Renal pelvis (tissue), 4 donors: ENCODE results near the gene TACC2. TPM values are rescaled to one million over a fixed set of nuclear protein-coding genes. Genes with fewer than 3 reads are reported as not detected.

Experiments
- DNase-seq: peaks from one replicate; pipeline ENCODE4 v3.0.0-alpha.2; 2013
- polyA plus RNA-seq, 3 donors: library from polyadenylated mRNA; unstranded; fragments of 120-200 nt; gene quantifications; one replicate each; pipeline ENCODE4 v1.2.1, GENCODE V29; 2013; ENCODE audit not compliant: insufficient read length in 3 of 3

TACC2 gene
- polyA plus RNA-seq, 3 donors = 45.2 to 55.7 (median 51.4) TPM

- DNase-seq = no peak
These were observed 176.0 kb downstream of the TACC2 start for GRCh38 chr10:122164815-122165483.

GRCh38 chr10:122165484-122166276, 176.7 kb downstream of the TACC2 start:
- DNase-seq = no peak

DNA sequence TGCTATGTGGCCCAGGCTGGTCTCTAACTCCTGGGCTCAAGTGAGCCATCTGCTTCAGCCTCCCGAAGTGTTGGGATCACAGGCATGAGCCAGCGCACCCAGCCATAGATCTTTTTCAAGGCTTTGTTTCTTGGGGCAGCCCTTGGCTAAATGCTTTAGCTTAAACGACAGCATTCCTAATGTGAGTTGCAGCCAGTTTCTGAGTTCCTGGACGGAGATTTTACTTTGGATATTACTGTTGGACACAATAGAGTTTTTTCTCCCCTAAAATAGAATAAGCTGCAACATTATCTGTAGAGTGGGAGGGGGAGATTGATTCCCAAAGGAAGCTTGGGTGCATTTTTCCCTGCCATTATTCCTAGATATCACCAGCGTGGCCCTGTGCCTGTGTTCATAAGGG, 179.1 kb downstream of the TACC2 start:
- no peak for DNase-seq

GRCh38 chr10:122168598-122169394, 179.8 kb downstream of the TACC2 start:
- no peak for DNase-seq

DNA sequence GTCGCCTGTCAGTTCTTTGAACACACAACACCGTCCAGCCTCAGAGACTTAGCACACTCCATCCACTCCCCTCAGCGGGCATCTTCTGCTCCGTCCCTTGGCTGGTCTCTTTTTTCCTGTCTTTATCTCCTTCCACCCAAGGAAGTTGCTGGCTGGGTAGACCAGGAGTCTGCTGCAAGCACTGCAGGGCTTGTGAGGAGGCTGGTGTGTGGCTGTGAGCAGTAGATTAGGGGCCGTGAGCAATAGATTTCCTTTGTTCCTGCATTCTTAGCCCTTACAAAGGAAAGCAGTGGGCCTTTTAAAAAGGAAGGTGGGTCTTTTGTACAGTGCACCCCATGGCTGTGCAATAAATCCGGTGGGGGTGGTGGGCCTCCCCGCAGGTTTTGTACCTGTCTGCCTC, 181.8 kb downstream of the TACC2 start:
- DNase-seq = no peak

- no peak for DNase-seq
These were observed 182.5 kb downstream of the TACC2 start for GRCh38 chr10:122171302-122172075.

DNA sequence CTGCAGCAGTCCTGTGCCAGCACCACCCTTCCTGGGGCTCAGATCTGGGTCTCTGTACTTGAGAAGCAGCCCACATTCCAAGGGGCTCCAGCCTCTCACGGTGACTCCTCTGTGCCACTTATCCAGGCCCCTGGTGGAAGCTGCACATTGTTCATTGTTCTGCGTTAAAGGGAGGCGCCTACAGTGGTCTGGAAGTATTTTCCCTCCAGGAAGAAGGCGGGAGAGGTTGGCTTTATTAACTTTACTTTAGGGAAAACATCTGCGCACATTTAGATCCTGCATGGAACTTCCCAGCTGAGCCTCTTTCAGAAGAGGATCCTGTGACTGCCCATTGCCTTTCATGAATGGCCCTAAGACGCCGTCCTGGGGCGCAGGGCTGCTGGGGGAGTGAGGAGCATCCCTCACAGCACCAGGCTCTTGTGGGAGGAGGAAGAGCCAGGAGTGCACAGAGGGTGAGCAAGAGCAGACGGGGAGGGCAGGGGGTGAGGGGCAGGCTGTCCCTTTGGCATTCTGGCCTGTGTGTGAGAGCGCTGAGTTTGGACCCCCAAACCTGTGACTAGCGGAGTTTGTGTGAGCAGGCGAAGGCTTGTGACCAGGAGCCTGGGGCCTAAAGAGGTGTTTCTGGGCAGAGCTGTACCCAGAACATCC, 183.5 kb downstream of the TACC2 start:
- DNase-seq = no peak

DNA sequence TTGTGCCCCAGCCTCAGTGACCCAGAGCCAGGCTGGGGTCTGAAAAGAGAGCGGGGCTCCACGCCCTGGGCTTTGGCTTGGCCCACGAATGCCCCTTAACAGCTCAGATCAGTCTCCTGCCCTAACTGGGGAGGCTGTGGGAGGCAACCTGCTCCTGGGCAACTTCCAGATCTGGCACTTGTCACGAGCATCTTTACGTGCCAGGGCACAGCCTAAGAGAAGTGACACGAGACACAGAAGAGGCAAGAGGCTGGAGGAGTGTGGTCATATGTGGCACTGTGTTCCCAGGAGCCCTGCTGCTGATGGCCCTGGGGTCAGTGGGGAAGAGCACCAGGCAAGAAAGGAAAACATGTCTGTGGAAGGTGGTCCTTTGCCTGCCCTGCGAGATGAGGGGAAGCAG, 184.4 kb downstream of the TACC2 start:
- no peak for DNase-seq

- no peak for DNase-seq
These were observed 184.9 kb downstream of the TACC2 start for GRCh38 chr10:122173766-122174435.

DNA sequence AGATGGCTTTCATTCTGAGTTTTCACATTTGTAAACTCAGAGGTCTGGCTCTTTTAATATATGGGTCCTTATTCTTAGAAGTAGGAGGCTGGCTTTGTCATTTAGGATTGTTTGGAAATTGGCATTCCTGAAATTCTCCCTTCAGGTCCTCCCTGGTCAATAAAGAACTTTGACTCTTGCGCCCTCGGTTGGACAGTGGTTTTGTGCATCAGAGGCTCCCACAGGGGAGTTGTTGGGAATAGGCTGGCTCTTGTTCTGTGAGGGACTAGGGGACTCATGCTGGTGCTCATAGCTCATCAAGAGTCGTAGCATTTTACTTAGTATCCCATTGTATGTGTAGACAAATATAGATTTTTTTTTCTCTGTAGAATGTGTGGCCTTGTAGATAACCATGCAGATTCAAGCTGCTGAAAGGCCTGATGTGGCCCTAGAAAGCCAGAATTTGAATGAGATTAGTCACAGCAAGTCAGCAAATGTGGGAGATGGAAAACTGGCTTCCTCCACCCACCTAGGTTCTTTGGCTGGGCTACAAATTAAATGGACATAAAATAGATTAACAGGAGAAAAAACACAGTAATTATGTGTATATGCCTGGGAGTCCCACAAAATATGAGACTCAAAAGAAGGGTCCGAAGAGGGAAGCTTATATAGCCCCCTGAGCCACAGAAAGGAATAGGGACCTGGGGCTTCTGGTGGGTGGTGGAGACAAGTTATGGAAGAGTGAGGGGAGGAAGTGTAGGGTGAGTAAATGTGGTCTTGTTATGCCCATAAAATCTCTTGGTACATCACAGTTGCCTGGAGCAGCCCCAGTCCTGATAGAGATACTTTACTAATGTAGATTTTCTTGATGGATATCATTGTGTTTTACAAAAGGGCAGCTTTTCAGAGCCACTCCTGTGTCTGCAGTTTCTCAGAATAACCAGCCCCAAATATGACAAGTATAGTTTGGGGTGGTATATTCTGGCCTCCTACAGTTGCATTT, 187.6 kb downstream of the TACC2 start:
- no peak for DNase-seq

GRCh38 chr10:122178655-122179054, 189.7 kb downstream of the TACC2 start:
- no peak for DNase-seq

DNA sequence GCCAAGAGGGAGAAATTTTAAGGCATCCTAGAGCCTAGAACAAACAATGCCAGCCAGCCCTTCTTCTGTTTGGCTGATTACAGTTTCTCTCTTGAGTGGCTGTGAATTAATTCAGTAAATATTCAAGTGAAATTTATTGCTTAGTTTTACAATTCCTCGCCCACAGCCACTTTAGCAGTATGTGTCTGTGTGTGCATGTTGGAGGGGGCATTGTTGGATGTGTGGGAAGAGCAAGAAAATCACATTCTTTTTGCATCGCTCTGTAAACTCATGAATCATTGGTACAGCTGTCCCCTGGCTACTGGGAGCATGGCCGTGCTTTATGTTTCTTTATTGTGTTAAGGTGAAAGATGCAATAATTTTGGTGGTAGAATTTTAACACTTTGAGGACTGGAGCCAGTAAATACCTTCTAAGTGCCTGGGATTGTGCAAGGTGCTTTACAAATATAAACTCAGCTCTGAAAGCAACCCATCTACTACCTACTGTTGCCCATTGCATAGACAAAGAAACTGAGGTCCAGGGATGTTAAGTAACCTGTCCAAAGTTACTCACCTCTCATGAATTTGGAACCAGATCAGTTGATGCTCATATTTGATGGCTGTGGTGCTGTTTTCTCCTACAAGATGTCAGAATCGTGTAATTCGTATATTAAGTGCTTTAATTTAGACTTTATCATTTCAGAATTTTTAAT, 192.2 kb downstream of the TACC2 start:
- DNase-seq = no peak

- DNase-seq = no peak
These were observed 192.9 kb downstream of the TACC2 start for GRCh38 chr10:122181876-122182275.

DNA sequence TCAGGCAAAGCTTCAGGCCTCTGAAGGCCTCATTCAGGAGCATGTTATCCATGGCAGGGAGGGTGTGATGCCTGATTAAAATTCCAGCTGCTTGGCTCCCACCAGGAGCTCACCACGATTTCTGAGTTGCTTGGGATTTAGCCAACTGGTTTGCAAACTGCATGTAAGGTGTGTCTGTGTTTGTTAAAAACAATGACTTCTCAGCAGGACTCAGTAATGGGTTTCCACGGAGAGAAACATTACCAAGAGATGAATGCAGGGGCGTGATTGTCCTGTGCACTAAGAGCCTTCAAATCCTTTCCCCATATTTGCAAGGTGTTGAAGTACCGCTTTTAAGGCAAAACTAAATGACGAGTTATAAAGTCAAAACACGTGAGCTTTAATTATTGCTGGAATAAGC, 193.3 kb downstream of the TACC2 start:
- no peak for DNase-seq

DNA sequence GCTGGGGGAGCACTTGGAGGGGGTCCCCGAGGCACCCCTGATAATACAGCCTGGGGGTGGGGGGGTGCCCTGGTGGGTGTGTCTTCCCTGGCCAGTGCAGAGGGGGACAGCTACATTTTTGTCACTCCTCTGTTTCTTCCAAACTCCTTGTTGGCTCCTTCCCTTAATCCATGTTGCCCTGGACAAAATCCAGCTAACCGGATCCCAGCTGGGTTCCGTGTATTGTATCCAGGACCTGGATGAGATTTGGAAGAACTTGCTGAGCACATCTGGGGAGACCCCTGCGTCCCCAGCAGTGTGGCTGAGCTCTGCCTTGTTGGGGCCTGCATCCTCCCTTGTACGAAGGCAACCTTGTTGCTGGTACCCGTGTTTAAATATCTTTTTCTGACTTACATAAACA, 195.3 kb downstream of the TACC2 start:
- DNase-seq = no peak

DNA sequence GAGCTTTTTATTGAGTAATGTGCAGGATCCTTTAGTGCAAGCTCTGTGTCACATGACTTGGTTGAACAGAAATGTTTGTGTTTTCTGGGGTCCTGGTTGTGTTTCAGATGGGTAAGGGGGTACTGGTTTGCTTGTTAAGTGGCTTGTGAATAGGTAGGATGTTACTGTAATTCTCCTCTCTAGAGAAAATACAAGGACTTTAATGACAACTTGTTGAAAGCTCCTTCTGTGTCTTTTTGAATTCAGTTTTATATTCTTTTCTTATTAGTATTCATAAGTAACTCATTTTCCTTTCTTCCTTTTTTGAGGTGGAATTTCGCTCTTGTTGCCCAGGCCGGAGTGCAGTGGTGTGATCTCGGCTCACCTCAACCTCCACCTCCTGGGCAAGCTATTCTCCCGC, 196.7 kb downstream of the TACC2 start:
- no peak for DNase-seq

DNA sequence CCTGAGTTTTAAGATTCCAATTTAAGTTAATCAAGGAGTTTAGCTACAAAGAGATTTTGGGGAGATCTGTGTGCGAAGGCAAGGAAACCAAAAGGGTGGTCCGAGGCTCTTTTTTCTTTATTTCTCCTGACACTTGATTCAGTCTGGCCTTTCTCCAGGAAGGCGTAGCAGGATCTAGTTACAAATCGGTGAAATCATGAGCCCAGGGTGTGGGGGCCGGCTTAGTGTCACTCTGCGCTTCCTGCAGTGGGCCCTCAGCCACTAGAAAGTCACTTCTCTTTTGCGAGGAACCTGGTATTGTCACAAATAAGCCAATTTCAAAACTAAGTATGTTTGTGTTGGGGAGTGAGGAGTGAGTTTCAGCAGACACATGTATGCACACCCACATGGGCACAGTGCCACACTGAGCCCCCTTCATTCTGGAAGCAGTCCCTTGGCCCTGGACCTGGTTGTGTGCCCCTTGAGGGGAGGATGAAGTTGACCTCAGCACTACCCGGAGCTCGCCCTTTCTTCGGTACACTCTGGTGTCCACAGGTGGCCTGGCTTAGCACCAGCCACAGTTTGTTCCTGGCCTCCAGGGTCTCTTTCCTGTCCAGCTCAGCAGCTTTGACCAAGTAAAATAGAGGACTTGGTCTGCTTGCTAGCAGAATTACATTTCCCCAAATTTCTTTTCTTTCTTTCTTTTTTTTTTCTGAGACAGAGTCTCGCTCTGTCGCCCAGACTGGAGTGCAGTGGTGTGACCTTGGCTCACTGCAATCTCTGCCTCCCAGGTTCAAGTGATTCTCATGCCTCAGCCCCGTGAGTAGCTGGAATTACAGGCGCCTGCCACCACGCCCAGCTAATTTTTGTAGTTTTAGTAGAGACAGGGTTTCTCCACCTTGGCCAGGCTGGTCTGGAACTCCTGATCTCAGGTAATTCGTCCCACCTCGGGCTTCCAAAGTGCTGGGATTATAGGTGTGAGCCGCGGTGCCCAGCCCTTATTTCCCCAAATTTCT, 198.2 kb downstream of the TACC2 start:
- peak; percentile 59 for DNase-seq

- no peak for DNase-seq
These were observed 199.7 kb downstream of the TACC2 start for GRCh38 chr10:122188706-122189105.
